ENCODE data around the gene NCOA6. TPM values are rescaled to one million over a fixed set of nuclear protein-coding genes. Genes with fewer than 3 reads are reported as not detected.

The NCOA6 gene
- total RNA-seq, 1 experiment from 2014 or later: 35.1 TPM

GRCh38 chr20:34859367-34859766, 33.9 kb upstream of the NCOA6 start:
- Histone ChIP-seq H3K36me3 (ENCODE audit: low read depth) (no peaks in the 10 kb centered on the region), H3K27ac (no peak overlapping the region), H3K79me2 (ENCODE audit: low read depth) (no peaks in the 10 kb centered on the region), H3K27me3 (ENCODE audit: insufficient read depth, low read depth) (no peaks in the 10 kb centered on the region), H2AFZ (no peak overlapping the region), H3K9me3 (ENCODE audit: insufficient read depth, low read depth) (no peaks in the 10 kb centered on the region), H3K4me2 (no peak overlapping the region), H3K9me2 (ENCODE audit: insufficient read depth) (no peaks in the 10 kb centered on the region), H3F3A (ENCODE audit: insufficient read depth, low read depth) (no peaks in the 10 kb centered on the region), H3K4me3 (no peak overlapping the region), H3K4me1 (replicated peaks; ENCODE audit: insufficient read depth) (peaks cover 21% of the 10 kb centered on the region), H4K20me1 (ENCODE audit: insufficient read depth) (no peaks in the 10 kb centered on the region)
- intact Hi-C loops (cut with micrococcal nuclease; ENCODE audit: unreplicated experiment): no loop called here
- CTCF ChIA-PET: no interaction called here
- DNase-seq: no peak
- TF ChIP-seq EZH2 (IDR thresholded peaks at IDR 0.05; ENCODE audit: low read depth) (no peak), CTCF (conservative IDR thresholded peaks at IDR 0.05) (no peak)
- POLR2A ChIA-PET (ENCODE audit: unreplicated experiment): no interaction called here
- no TSS peak for BruUV-seq (replicated peaks)

- DNase-seq: no peak
- H3K4me3 ChIP-seq: no peak overlapping the region
- no peak for TF ChIP-seq CTCF (conservative IDR thresholded peaks at IDR 0.05)
- no peak for TF ChIP-seq EZH2 (IDR thresholded peaks at IDR 0.05; ENCODE audit: low read depth)
- H4K20me1 ChIP-seq (ENCODE audit: insufficient read depth): no peaks in the 10 kb centered on the region
- no TSS peak for BruUV-seq (replicated peaks)
- H3K4me1 ChIP-seq (replicated peaks; ENCODE audit: insufficient read depth): no peaks in the 10 kb centered on the region
- no peak overlapping the region for H3K27ac ChIP-seq
- H3K4me2 ChIP-seq: no peak overlapping the region
- H3K9me3 ChIP-seq (ENCODE audit: insufficient read depth, low read depth): no peaks in the 10 kb centered on the region
- H2AFZ ChIP-seq: no peak overlapping the region
- CTCF ChIA-PET: interaction anchor here (0.6 kb wide), 1 partner anchor 239 kb away, joined by 3 read pairs; no protein-coding TSS in a partner anchor
- H3F3A ChIP-seq (ENCODE audit: insufficient read depth, low read depth): no peaks in the 10 kb centered on the region
- no peaks in the 10 kb centered on the region for H3K27me3 ChIP-seq (ENCODE audit: insufficient read depth, low read depth)
- H3K9me2 ChIP-seq (ENCODE audit: insufficient read depth): no peaks in the 10 kb centered on the region
- no peaks in the 10 kb centered on the region for H3K36me3 ChIP-seq (ENCODE audit: low read depth)
- H3K79me2 ChIP-seq (ENCODE audit: low read depth): no peaks in the 10 kb centered on the region
- POLR2A ChIA-PET (ENCODE audit: unreplicated experiment): interaction anchor here (0.6 kb wide), 1 partner anchor 294 kb away, joined by 6 read pairs; no protein-coding TSS in a partner anchor
- intact Hi-C loops (cut with micrococcal nuclease; ENCODE audit: unreplicated experiment): no loop called here
Observed at GRCh38 chr20:34852298-34852697, 26.8 kb upstream of the NCOA6 start.

GRCh38 chr20:34850969-34851368, 25.5 kb upstream of the NCOA6 start:
- DNase-seq: no peak
- ChIA-PET CTCF (interaction anchor here (0.6 kb wide), 1 partner anchor 243 kb away, joined by 8 read pairs; no protein-coding TSS in a partner anchor), POLR2A (ENCODE audit: unreplicated experiment) (no interaction called here)
- Histone ChIP-seq H3K27me3 (ENCODE audit: insufficient read depth, low read depth) (no peaks in the 10 kb centered on the region), H3K27ac (no peak overlapping the region), H3K36me3 (ENCODE audit: low read depth) (no peaks in the 10 kb centered on the region), H3F3A (ENCODE audit: insufficient read depth, low read depth) (no peaks in the 10 kb centered on the region), H3K4me1 (replicated peaks; ENCODE audit: insufficient read depth) (no peaks in the 10 kb centered on the region), H3K9me2 (ENCODE audit: insufficient read depth) (no peaks in the 10 kb centered on the region), H3K79me2 (ENCODE audit: low read depth) (no peaks in the 10 kb centered on the region), H2AFZ (no peak overlapping the region), H3K9me3 (ENCODE audit: insufficient read depth, low read depth) (no peaks in the 10 kb centered on the region), H3K4me2 (no peak overlapping the region), H4K20me1 (ENCODE audit: insufficient read depth) (no peaks in the 10 kb centered on the region), H3K4me3 (no peak overlapping the region)
- TF ChIP-seq EZH2 (IDR thresholded peaks at IDR 0.05; ENCODE audit: low read depth) (no peak), CTCF (conservative IDR thresholded peaks at IDR 0.05) (no peak)
- intact Hi-C loops (cut with micrococcal nuclease; ENCODE audit: unreplicated experiment): no loop called here
- no TSS peak for BruUV-seq (replicated peaks)

Data from PC-9 (cell line).